HEK293 (cell line): ENCODE data around the gene CHMP6.

Source experiments
- CTCF ChIA-PET: fragments of 350-600 bp; formaldehyde crosslinking; extraction: SDS; loops from one replicate; lab custom pipeline; 2021; ENCODE audit warnings: antibody characterized with exemption; lab: Yijun Ruan, JAX
- POLR2A ChIA-PET: fragments of 300-600 bp; formaldehyde crosslinking; extraction: SDS; loops from one replicate; lab custom pipeline; 2020; ENCODE audit warnings: antibody characterized with exemption, inconsistent platforms; lab: Yijun Ruan, JAX
- H3K27ac ChIP-seq: fragments of 200-500 bp; sonication (Bioruptor generic); 2 replicates; pipeline ENCODE4 v1.5.1; 2014; ENCODE audit warnings: low read depth, low read length, control low read depth, inconsistent platforms; ENCODE audit errors: extremely low read depth
- H3K36me3 ChIP-seq, 2 experiments: fragments of 200-500 bp in 1 of 2; sonication (Bioruptor generic) in 1 of 2; 1 replicate in 1 of 2; 2 replicates in 1 of 2; pipeline ENCODE4 v1.5.1; 2014 to 2017; ENCODE audit warnings: inconsistent platforms in 2 of 2, low read length in 2 of 2; ENCODE audit not compliant: control insufficient read depth in 2 of 2, insufficient read depth in 1 of 2
- H3K4me1 ChIP-seq: fragments of 200-500 bp; sonication (Bioruptor generic); 2 replicates; pipeline ENCODE4 v1.5.1; 2014; ENCODE audit warnings: mild to moderate bottlenecking, low read length, inconsistent platforms; ENCODE audit not compliant: control insufficient read depth, insufficient read depth
- H3K4me3 ChIP-seq: 2 replicates; pipeline ENCODE4 v1.5.1; 2011; ENCODE audit warnings: low read depth, mild to moderate bottlenecking, control low read depth, low read length, moderate library complexity
- H3K9me3 ChIP-seq: fragments of 200-500 bp; sonication (Bioruptor generic); 2 replicates; pipeline ENCODE4 v1.5.1; 2014; ENCODE audit warnings: low read depth, low read length, inconsistent platforms; ENCODE audit not compliant: control insufficient read depth, insufficient read depth
- KLF1 ChIP-seq: fragments of 450-650 bp; formaldehyde crosslinking; IDR thresholded peaks from 2 replicates; pipeline ENCODE4 v1.5.1; 2016; ENCODE audit warnings: missing biosample characterization, missing genetic modification characterization
- SCRT2 ChIP-seq: fragments of 450-650 bp; formaldehyde crosslinking; IDR thresholded peaks from 2 replicates; pipeline ENCODE4 v1.5.1; 2016; ENCODE audit warnings: missing biosample characterization, missing genetic modification characterization
- YY2 ChIP-seq: fragments of 450-650 bp; formaldehyde crosslinking; IDR thresholded peaks from 2 replicates; pipeline ENCODE4 v1.5.1; 2016; ENCODE audit warnings: missing biosample characterization, missing genetic modification characterization
- ZBTB17 ChIP-seq: fragments of 450-650 bp; formaldehyde crosslinking; IDR thresholded peaks from 2 replicates; pipeline ENCODE4 v1.5.1; 2016; ENCODE audit warnings: missing biosample characterization, missing genetic modification characterization
- ZBTB7A ChIP-seq: fragments of 450-650 bp; formaldehyde crosslinking; IDR thresholded peaks from 2 replicates; pipeline ENCODE4 v1.5.1; 2016; ENCODE audit warnings: low read depth, missing biosample characterization, missing genetic modification characterization
- ZNF138 ChIP-seq: fragments of 450-650 bp; formaldehyde crosslinking; IDR thresholded peaks from 2 replicates; pipeline ENCODE4 v1.5.1; 2016; ENCODE audit warnings: missing biosample characterization, missing genetic modification characterization, borderline replicate concordance
- ZNF335 ChIP-seq: fragments of 450-650 bp; formaldehyde crosslinking; conservative IDR thresholded peaks from 2 replicates; pipeline ENCODE4 v1.5.1; 2016; ENCODE audit warnings: missing biosample characterization, missing genetic modification characterization
- ZNF596 ChIP-seq: fragments of 450-650 bp; IDR thresholded peaks from 2 replicates; pipeline ENCODE4 v1.5.0; 2018; ENCODE audit warnings: missing biosample characterization, mild to moderate bottlenecking, missing genetic modification characterization, moderate library complexity
- ZNF600 ChIP-seq: fragments of 450-650 bp; formaldehyde crosslinking; IDR thresholded peaks from 2 replicates; pipeline ENCODE4 v1.5.1; 2016; ENCODE audit warnings: missing biosample characterization, missing genetic modification characterization
- ZNF623 ChIP-seq: fragments of 450-650 bp; formaldehyde crosslinking; IDR thresholded peaks from 2 replicates; pipeline ENCODE4 v1.5.1; 2016; ENCODE audit warnings: missing biosample characterization, missing genetic modification characterization
- ZNF660 ChIP-seq: fragments of 450-650 bp; IDR thresholded peaks from 2 replicates; pipeline ENCODE4 v1.5.1; 2018; ENCODE audit warnings: missing biosample characterization, mild to moderate bottlenecking, missing genetic modification characterization
- ZSCAN16 ChIP-seq: fragments of 450-650 bp; formaldehyde crosslinking; IDR thresholded peaks from 2 replicates; pipeline ENCODE4 v1.5.1; 2016; ENCODE audit warnings: missing biosample characterization, missing genetic modification characterization

Gene CHMP6

GRCh38 chr17:80964859-80965580, 26.6 kb upstream of the CHMP6 start:
- Histone ChIP-seq H3K4me1 (no peaks in the 10 kb centered on the region; the same call in 1 of the 2 replicates), H3K36me3 (peaks cover 0 to 25% of the 10 kb centered on the region in 2 experiments; a peak in 1 of 3 replicates), H3K9me3 (no peaks in the 10 kb centered on the region), H3K4me3 (no peak overlapping the region), H3K27ac (no peak overlapping the region)
- CTCF ChIA-PET: interaction anchor here (0.6 kb wide), 1 partner anchor 539 kb away, joined by 4 read pairs; no protein-coding TSS in a partner anchor
- POLR2A ChIA-PET: interaction anchor here (0.5 kb wide), 1 partner anchor 766 kb away, joined by 3 read pairs; no protein-coding TSS in a partner anchor
- TF ChIP-seq ZBTB7A (tag by site-specific recombination): no peak
- no peak for TF ChIP-seq ZNF660 (tag by site-specific recombination)
- peak; percentile 35; the same call in 1 of the 2 replicates for TF ChIP-seq KLF1 (tag by site-specific recombination)
- TF ChIP-seq YY2 (tag by site-specific recombination): no peak

GRCh38 chr17:80965606-80966005, 26.0 kb upstream of the CHMP6 start:
- POLR2A ChIA-PET: interaction anchor here (0.5 kb wide), 1 partner anchor 766 kb away, joined by 3 read pairs; no protein-coding TSS in a partner anchor
- Histone ChIP-seq H3K4me1 (no peaks in the 10 kb centered on the region; the same call in 1 of the 2 replicates), H3K27ac (no peak overlapping the region), H3K4me3 (no peak overlapping the region), H3K36me3 (peaks cover 0 to 19% of the 10 kb centered on the region in 2 experiments; a peak in 1 of 3 replicates), H3K9me3 (no peaks in the 10 kb centered on the region)
- TF ChIP-seq ZNF596 (tag by site-specific recombination) (no peak), KLF1 (tag by site-specific recombination) (peak; percentile 6; the same call in 1 of the 2 replicates)
- CTCF ChIA-PET: interaction anchor here (0.6 to 0.7 kb wide), 2 partner anchors 38 to 540 kb away, joined by 3 to 4 read pairs; no protein-coding TSS in a partner anchor

- no peaks in the 10 kb centered on the region for H3K9me3 ChIP-seq
- no peak overlapping the region for H3K4me3 ChIP-seq
- peak; percentile 22; the same call in 1 of the 2 replicates for TF ChIP-seq SCRT2 (tag by site-specific recombination)
- no peak for TF ChIP-seq ZSCAN16 (tag by site-specific recombination)
- TF ChIP-seq, all 188 proteins: peak for 1
- peaks cover 0 to 15% of the 10 kb centered on the region in 2 experiments; a peak in 1 of 3 replicates for H3K36me3 ChIP-seq
- CTCF ChIA-PET: interaction anchor here (0.6 to 0.7 kb wide), 2 partner anchors 536 to 667 kb away, joined by 3 to 4 read pairs; no protein-coding TSS in a partner anchor
- no peaks in the 10 kb centered on the region for H3K4me1 ChIP-seq
- H3K27ac ChIP-seq: no peak overlapping the region
- POLR2A ChIA-PET: no interaction called here
Measured at GRCh38 chr17:80967404-80967872, 24.2 kb upstream of the CHMP6 start.

- ChIA-PET POLR2A (no interaction called here), CTCF (no interaction called here)
- no peaks in the 10 kb centered on the region for H3K4me1 ChIP-seq
- peaks cover 0 to 14% of the 10 kb centered on the region in 2 experiments; a peak in 1 of 3 replicates for H3K36me3 ChIP-seq
- TF ChIP-seq ZNF600 (tag by site-specific recombination) (0 out of 2 replicates have a peak, but pooled peaks have one; percentile 8), ZNF138 (no peak)
- H3K4me3 ChIP-seq: no peak overlapping the region
- H3K27ac ChIP-seq: no peak overlapping the region
- H3K9me3 ChIP-seq: no peaks in the 10 kb centered on the region
Measured at GRCh38 chr17:80968602-80969029, 23.0 kb upstream of the CHMP6 start.

- no peak overlapping the region for H3K27ac ChIP-seq
- H3K9me3 ChIP-seq: no peaks in the 10 kb centered on the region
- ChIA-PET CTCF (interaction anchor here (0.6 to 1.8 kb wide), 4 partner anchors 10 to 542 kb away, joined by 3 to 14 read pairs (median 7); no protein-coding TSS in a partner anchor), POLR2A (no interaction called here)
- TF ChIP-seq ZNF600 (tag by site-specific recombination): 0 out of 2 replicates have a peak, but pooled peaks have one; percentile 3
- peak; percentile 70 for TF ChIP-seq ZNF623 (tag by site-specific recombination)
- TF ChIP-seq SCRT2 (tag by site-specific recombination): no peak
- TF ChIP-seq ZBTB17: no peak
- TF ChIP-seq ZNF335: 0 out of 2 replicates have a peak, but pooled peaks have one; percentile 37
- H3K4me1 ChIP-seq: no peaks in the 10 kb centered on the region
- no peak overlapping the region for H3K4me3 ChIP-seq
- peaks cover 0 to 14% of the 10 kb centered on the region in 2 experiments; a peak in 1 of 3 replicates for H3K36me3 ChIP-seq
Measured at GRCh38 chr17:80969030-80969673, 22.5 kb upstream of the CHMP6 start.
